ENCODE data around the gene NFATC3.
"Not testable (repeated sequence)": the region's sequence is repeated elsewhere in the genome, so short reads cannot be mapped to it uniquely, and the experiment has no call there.

The NFATC3 gene

GRCh38 chr16:68162413-68162812, 77.2 kb downstream of the NFATC3 start:
- H3K4me3 ChIP-seq (ENCODE audit: low read depth, low read length) = no peak overlapping the region
- DNase-seq (ENCODE audit: low read depth) = no peak

GRCh38 chr16:68163275-68163674, 78.1 kb downstream of the NFATC3 start:
- not testable (repeated sequence) for H3K4me3 ChIP-seq (ENCODE audit: low read depth, low read length); DNase-seq (ENCODE audit: low read depth)

- DNase-seq (ENCODE audit: low read depth) = no peak
Observed at GRCh38 chr16:68166264-68166663, 81.1 kb downstream of the NFATC3 start.

GRCh38 chr16:68179196-68179795, 94.1 kb downstream of the NFATC3 start:
- H3K4me3 ChIP-seq (ENCODE audit: low read depth, low read length) = no peak overlapping the region
- no peak for DNase-seq (ENCODE audit: low read depth)

More at GRCh38 chr16:68166264-68166663, 81.1 kb downstream of the NFATC3 start:
- H3K4me3 ChIP-seq (ENCODE audit: low read depth, low read length) = no peak overlapping the region

DNA sequence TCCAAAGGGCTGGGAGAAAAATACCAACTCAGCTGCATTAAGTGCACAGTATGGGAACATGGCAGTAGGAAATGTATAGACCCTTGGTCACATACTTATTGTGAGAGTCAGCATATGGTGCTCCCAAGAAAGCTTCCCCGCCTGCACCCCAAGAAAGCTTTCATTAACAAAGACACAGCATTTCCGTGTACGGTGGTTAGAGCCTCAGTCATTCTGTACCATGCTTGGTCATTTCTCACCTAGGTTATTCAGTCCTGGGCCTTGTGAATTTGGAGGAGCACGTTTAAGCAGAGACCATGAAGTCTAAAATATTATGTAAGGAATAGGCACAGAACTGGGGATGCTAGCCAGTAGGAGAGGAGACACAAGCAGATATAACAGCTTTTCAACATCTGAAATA, 94.7 kb downstream of the NFATC3 start:
- DNase-seq (ENCODE audit: low read depth) = no peak
- H3K4me3 ChIP-seq (ENCODE audit: low read depth, low read length) = no peak overlapping the region

GRCh38 chr16:68183046-68183445, 97.9 kb downstream of the NFATC3 start:
- no peak overlapping the region for H3K4me3 ChIP-seq (ENCODE audit: low read depth, low read length)
- no peak for DNase-seq (ENCODE audit: low read depth)

- DNase-seq (ENCODE audit: low read depth) = no peak
- H3K4me3 ChIP-seq (ENCODE audit: low read depth, low read length) = no peak overlapping the region
Observed at GRCh38 chr16:68186877-68187276, 101.7 kb downstream of the NFATC3 start.

GRCh38 chr16:68187505-68187904, 102.3 kb downstream of the NFATC3 start:
- H3K4me3 ChIP-seq (ENCODE audit: low read depth, low read length) = no peak overlapping the region
- no peak for DNase-seq (ENCODE audit: low read depth)

DNA sequence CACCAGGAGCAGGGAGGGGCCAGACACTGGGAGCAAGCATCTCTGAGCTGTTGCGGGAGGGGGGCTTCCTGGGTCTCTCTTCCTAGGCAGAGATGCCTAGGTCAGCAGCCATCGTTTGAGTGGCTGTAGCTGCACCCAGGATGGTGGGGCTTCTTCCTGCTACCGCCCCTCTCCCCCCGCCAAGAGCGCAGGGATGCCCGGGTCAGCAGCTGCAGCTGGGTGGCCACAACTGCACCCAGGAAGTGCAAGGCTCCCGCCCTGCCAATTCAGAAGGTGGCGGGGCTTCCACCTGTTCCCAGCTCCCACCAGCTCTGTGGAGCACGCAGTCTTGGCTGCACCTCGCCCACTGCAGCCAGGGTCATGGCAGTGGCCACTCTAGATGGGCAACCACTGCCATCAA, 103.0 kb downstream of the NFATC3 start:
- no peak for DNase-seq (ENCODE audit: low read depth)
- no peak overlapping the region for H3K4me3 ChIP-seq (ENCODE audit: low read depth, low read length)

DNA sequence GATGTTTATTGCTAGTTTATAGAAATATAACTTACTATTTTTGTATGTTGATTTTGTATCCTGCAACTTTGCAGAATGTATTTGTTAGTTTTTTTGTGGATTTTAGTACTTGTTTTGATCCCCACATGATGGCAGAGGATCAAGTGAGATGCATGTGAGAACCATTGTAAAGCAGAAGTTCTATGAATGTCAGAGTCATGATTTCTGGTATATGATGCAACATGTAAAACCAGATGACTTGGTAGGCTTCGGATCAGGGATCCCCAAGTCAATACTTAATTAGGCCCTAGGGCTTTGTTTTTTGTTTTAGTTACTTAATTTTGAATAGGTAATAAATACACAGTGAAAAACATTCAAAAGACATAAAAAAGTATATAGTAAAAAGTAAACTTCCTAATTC, 104.9 kb downstream of the NFATC3 start:
- H3K4me3 ChIP-seq (ENCODE audit: low read depth, low read length) = no peak overlapping the region
- DNase-seq (ENCODE audit: low read depth) = no peak

DNA sequence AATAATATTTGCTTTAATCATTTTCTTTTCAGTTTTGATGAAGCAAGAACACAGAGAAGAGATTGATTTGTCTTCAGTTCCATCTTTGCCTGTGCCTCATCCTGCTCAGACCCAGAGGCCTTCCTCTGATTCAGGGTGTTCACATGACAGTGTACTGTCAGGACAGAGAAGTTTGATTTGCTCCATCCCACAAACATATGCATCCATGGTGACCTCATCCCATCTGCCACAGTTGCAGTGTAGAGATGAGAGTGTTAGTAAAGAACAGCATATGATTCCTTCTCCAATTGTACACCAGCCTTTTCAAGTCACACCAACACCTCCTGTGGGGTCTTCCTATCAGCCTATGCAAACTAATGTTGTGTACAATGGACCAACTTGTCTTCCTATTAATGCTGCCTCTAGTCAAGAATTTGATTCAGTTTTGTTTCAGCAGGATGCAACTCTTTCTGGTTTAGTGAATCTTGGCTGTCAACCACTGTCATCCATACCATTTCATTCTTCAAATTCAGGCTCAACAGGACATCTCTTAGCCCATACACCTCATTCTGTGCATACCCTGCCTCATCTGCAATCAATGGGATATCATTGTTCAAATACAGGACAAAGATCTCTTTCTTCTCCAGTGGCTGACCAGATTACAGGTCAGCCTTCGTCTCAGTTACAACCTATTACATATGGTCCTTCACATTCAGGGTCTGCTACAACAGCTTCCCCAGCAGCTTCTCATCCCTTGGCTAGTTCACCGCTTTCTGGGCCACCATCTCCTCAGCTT, 105.8 kb downstream of the NFATC3 start:
- H3K4me3 ChIP-seq (ENCODE audit: low read depth, low read length) = no peak overlapping the region
- DNase-seq (ENCODE audit: low read depth) = no peak

DNA sequence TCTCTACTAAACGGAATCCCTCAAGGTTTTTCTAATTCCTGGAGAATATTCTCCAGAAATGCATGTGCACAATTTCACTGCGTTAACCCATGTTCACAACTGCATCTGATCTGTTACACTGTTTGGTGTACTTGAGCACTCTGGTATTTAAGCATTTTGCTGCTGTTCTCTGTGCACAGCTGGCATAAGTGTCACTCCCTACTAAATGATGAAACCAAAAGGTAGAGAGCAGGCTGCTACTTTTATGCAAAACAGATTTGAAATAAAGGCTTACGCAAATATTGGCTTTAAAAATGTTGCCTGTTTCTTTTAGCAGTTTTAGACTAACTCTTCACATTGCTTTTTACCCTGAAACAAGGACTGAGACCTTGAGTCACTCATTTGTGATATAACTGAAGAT, 109.1 kb downstream of the NFATC3 start:
- DNase-seq (ENCODE audit: low read depth) = no peak
- no peak overlapping the region for H3K4me3 ChIP-seq (ENCODE audit: low read depth, low read length)

- no peak for DNase-seq (ENCODE audit: low read depth)
- no peak overlapping the region for H3K4me3 ChIP-seq (ENCODE audit: low read depth, low read length)
Observed at GRCh38 chr16:68197250-68197649, 112.1 kb downstream of the NFATC3 start.

GRCh38 chr16:68200088-68200783, 115.1 kb downstream of the NFATC3 start:
- H3K4me3 ChIP-seq (ENCODE audit: low read depth, low read length) = no peak overlapping the region
- DNase-seq (ENCODE audit: low read depth) = no peak

- no peak for DNase-seq (ENCODE audit: low read depth)
- no peak overlapping the region for H3K4me3 ChIP-seq (ENCODE audit: low read depth, low read length)
Observed at GRCh38 chr16:68202091-68202519, 116.9 kb downstream of the NFATC3 start.

- H3K4me3 ChIP-seq (ENCODE audit: low read depth, low read length) = no peak overlapping the region
- DNase-seq (ENCODE audit: low read depth) = no peak
Observed at GRCh38 chr16:68206245-68206644, 121.1 kb downstream of the NFATC3 start.

DNA sequence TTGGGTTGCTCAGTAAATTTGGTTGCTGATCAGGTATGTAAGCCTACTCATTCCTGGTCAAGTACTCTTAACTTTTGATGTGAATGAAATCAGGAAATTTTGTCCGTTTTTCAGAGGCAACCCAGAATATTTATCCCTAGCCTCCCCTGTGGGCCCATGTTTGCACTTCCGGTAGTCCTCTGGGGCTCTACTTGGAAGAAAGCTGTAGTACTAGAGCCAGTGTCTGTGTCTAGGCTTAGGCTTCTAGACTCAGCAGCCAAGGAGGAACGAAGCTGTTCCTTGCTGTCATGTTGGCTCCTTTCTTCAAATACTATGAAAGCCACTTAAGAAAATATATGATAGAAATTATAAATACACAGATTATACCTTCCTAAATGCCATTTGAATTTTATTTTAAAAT, 129.6 kb downstream of the NFATC3 start:
- no peak for DNase-seq (ENCODE audit: low read depth)
- H3K4me3 ChIP-seq (ENCODE audit: low read depth, low read length) = no peak overlapping the region

- no peak overlapping the region for H3K4me3 ChIP-seq (ENCODE audit: low read depth, low read length)
- DNase-seq (ENCODE audit: low read depth) = no peak
Observed at GRCh38 chr16:68215302-68215701, 130.1 kb downstream of the NFATC3 start.

GRCh38 chr16:68216240-68216639, 131.1 kb downstream of the NFATC3 start:
- no peak overlapping the region for H3K4me3 ChIP-seq (ENCODE audit: low read depth, low read length)
- no peak for DNase-seq (ENCODE audit: low read depth)

- DNase-seq (ENCODE audit: low read depth) = no peak
- no peak overlapping the region for H3K4me3 ChIP-seq (ENCODE audit: low read depth, low read length)
Observed at GRCh38 chr16:68217506-68217905, 132.3 kb downstream of the NFATC3 start.

Measured in skeletal muscle cell (primary cell).